GM23248 (cell line): ENCODE measurements around the gene YJEFN3. TPM values are rescaled to one million over a fixed set of nuclear protein-coding genes. Genes with fewer than 3 reads are reported as not detected.

Source experiments
- DNase-seq: peaks from one replicate; pipeline ENCODE4 v3.0.0-alpha.2; 2015
- H2AFZ ChIP-seq: fragments of 200-600 bp; sonication (generic); 2 replicates; pipeline ENCODE4 v1.6.1; 2016; ENCODE audit warnings: antibody characterized with exemption
- H3F3A ChIP-seq: fragments of 200-600 bp; sonication (generic); 2 replicates; pipeline ENCODE4 v1.6.1; 2016; ENCODE audit warnings: mild to moderate bottlenecking, antibody characterized with exemption, mixed run types; ENCODE audit not compliant: insufficient read depth
- H3K27ac ChIP-seq: fragments of 200-600 bp; sonication (generic); 2 replicates; pipeline ENCODE4 v1.5.1; 2016; ENCODE audit warnings: mild to moderate bottlenecking
- H3K27me3 ChIP-seq: fragments of 200-600 bp; sonication (generic); replicated peaks from 2 replicates; pipeline ENCODE4 v1.6.1; 2016; ENCODE audit warnings: mild to moderate bottlenecking; ENCODE audit not compliant: insufficient read depth
- H3K36me3 ChIP-seq: fragments of 200-600 bp; sonication (generic); 2 replicates; pipeline ENCODE4 v1.6.1; 2016; ENCODE audit warnings: low read depth, mild to moderate bottlenecking
- H3K4me1 ChIP-seq: fragments of 200-600 bp; sonication (generic); 2 replicates; pipeline ENCODE4 v1.6.1; 2016; ENCODE audit warnings: mild to moderate bottlenecking; ENCODE audit not compliant: insufficient read depth
- H3K4me2 ChIP-seq: fragments of 200-600 bp; sonication (generic); one replicate; pipeline ENCODE4 v1.6.1; 2016; ENCODE audit warnings: mild to moderate bottlenecking; ENCODE audit not compliant: unreplicated experiment
- H3K4me3 ChIP-seq: fragments of 200-600 bp; sonication (generic); 2 replicates; pipeline ENCODE4 v1.5.1; 2016; ENCODE audit warnings: mild to moderate bottlenecking
- H3K79me2 ChIP-seq: fragments of 200-600 bp; sonication (generic); 2 replicates; pipeline ENCODE4 v1.6.1; 2016; ENCODE audit warnings: mild to moderate bottlenecking; ENCODE audit not compliant: insufficient read depth
- H3K9ac ChIP-seq: fragments of 200-600 bp; sonication (generic); 2 replicates; pipeline ENCODE4 v1.6.1; 2016; ENCODE audit warnings: mild to moderate bottlenecking
- H3K9me2 ChIP-seq: fragments of 200-600 bp; sonication (generic); 2 replicates; pipeline ENCODE4 v1.6.1; 2016; ENCODE audit warnings: mixed run types, mild to moderate bottlenecking, moderate library complexity; ENCODE audit not compliant: insufficient read depth
- H3K9me3 ChIP-seq: fragments of 200-600 bp; sonication (generic); one replicate; pipeline ENCODE4 v1.6.1; 2017; ENCODE audit warnings: low read depth
- H4K20me1 ChIP-seq: fragments of 200-600 bp; sonication (generic); 2 replicates; pipeline ENCODE4 v1.6.0; 2016; ENCODE audit not compliant: insufficient read depth
- EZH2 ChIP-seq: fragments of 200-600 bp; sonication (generic); IDR thresholded peaks from 2 replicates; pipeline ENCODE4 v1.6.1; 2018; ENCODE audit warnings: antibody characterized with exemption, mild to moderate bottlenecking; ENCODE audit not compliant: insufficient read depth, poor library complexity, severe bottlenecking
- EZH2phosphoT487 ChIP-seq: fragments of 200-600 bp; sonication (generic); IDR thresholded peaks from 2 replicates; pipeline ENCODE4 v1.6.1; 2018; ENCODE audit warnings: antibody characterized with exemption, moderate library complexity, mild to moderate bottlenecking, low read depth; ENCODE audit not compliant: insufficient read depth
- WGBS, 2 experiments: methylation state at CpG; one replicate each; pipeline ENCODE4 v1.1.6; 2015 to 2017; ENCODE audit warnings: low lambda C conversion rate in 2 of 2, low coverage in 1 of 2; ENCODE audit errors: missing lambda C conversion rate in 2 of 2; 5-methylcytosine and 5-hydroxymethylcytosine counted together
- in situ Hi-C: fragments of 300-500 bp; cut with MboI; formaldehyde crosslinking; loops from 2 replicates; pipeline ENCODE4 v1.15.0; 2020
- polyA plus RNA-seq: library from polyadenylated mRNA; unstranded; fragments of >200 nt; fragmentation: Nextera tagmentation; extraction: Ambion mirVana; gene quantifications from 2 replicates; pipeline ENCODE4 v1.2.1, GENCODE V29; 2016
- total RNA-seq: library from RNA; depleted of rRNA; stranded (reverse); fragments of >200 nt; shearing (Covaris generic); gene quantifications from 2 replicates; pipeline ENCODE4 v1.2.3, GENCODE V29; 2014

YJEFN3 gene
- total and polyA plus RNA-seq, 2 experiments from 2014 or later = 2.4 TPM; not detected in 1

GRCh38 chr19:19543640-19544039 lies 14.9 kb downstream of the YJEFN3 start:
- H3K9me2 ChIP-seq = no peaks in the 10 kb centered on the region
- no peak overlapping the region for H3K4me3 ChIP-seq
- no peaks in the 10 kb centered on the region for H3F3A ChIP-seq
- no peaks in the 10 kb centered on the region for H3K4me1 ChIP-seq
- H3K4me2 ChIP-seq = no peak overlapping the region
- H3K79me2 ChIP-seq = no peaks in the 10 kb centered on the region
- no peak overlapping the region for H3K27ac ChIP-seq
- in situ Hi-C loops = loop anchor here (25.0 kb wide), 2 partner anchors 394 to 694 kb away; no protein-coding TSS in a partner anchor
- H3K27me3 ChIP-seq = no peaks in the 10 kb centered on the region
- 93 to 96% methylated on average over 19 of the region's 19 CpGs for WGBS, 2 experiments
- H2AFZ ChIP-seq = no peak overlapping the region
- TF ChIP-seq EZH2 = no peak
- no peak for TF ChIP-seq EZH2phosphoT487
- H3K36me3 ChIP-seq = no peaks in the 10 kb centered on the region
- no peak for DNase-seq
- H4K20me1 ChIP-seq = no peaks in the 10 kb centered on the region
- H3K9ac ChIP-seq = no peak overlapping the region
- no peaks in the 10 kb centered on the region for H3K9me3 ChIP-seq

- no peaks in the 10 kb centered on the region for H3K4me1 ChIP-seq
- no peaks in the 10 kb centered on the region for H4K20me1 ChIP-seq
- in situ Hi-C loops = loop anchor here (25.0 kb wide), 2 partner anchors 393 to 693 kb away; no protein-coding TSS in a partner anchor
- H3K9me2 ChIP-seq = no peaks in the 10 kb centered on the region
- H3K4me2 ChIP-seq = no peak overlapping the region
- H3K9me3 ChIP-seq = no peaks in the 10 kb centered on the region
- no peak overlapping the region for H3K9ac ChIP-seq
- DNase-seq = no peak
- no peak overlapping the region for H3K27ac ChIP-seq
- H3K27me3 ChIP-seq = no peaks in the 10 kb centered on the region
- H3K79me2 ChIP-seq = no peaks in the 10 kb centered on the region
- no peak overlapping the region for H2AFZ ChIP-seq
- no peaks in the 10 kb centered on the region for H3F3A ChIP-seq
- no peaks in the 10 kb centered on the region for H3K36me3 ChIP-seq
- TF ChIP-seq EZH2phosphoT487 = no peak
- TF ChIP-seq EZH2 = no peak
- no peak overlapping the region for H3K4me3 ChIP-seq
- WGBS, 2 experiments = 92 to 93% methylated on average over 40 to 75 of the region's 75 CpGs
These were observed 15.7 kb downstream of the YJEFN3 start for GRCh38 chr19:19544257-19544953.

- Histone ChIP-seq H3K9me2 (no peaks in the 10 kb centered on the region), H3F3A (no peaks in the 10 kb centered on the region), H3K4me3 (no peak overlapping the region), H4K20me1 (no peaks in the 10 kb centered on the region), H2AFZ (no peak overlapping the region), H3K4me2 (no peak overlapping the region), H3K79me2 (no peaks in the 10 kb centered on the region), H3K27me3 (no peaks in the 10 kb centered on the region), H3K9ac (no peak overlapping the region), H3K36me3 (no peaks in the 10 kb centered on the region), H3K9me3 (no peaks in the 10 kb centered on the region), H3K4me1 (no peaks in the 10 kb centered on the region), H3K27ac (no peak overlapping the region)
- 90 to 93% methylated on average over 41 to 52 of the region's 53 CpGs for WGBS, 2 experiments
- no peak for DNase-seq
- TF ChIP-seq EZH2 (no peak), EZH2phosphoT487 (no peak)
- in situ Hi-C loops = loop anchor here (25.0 kb wide), 2 partner anchors 392 to 692 kb away; no protein-coding TSS in a partner anchor
These were observed 16.4 kb downstream of the YJEFN3 start for GRCh38 chr19:19544954-19545591.

GRCh38 chr19:19545707-19546106 lies 17.0 kb downstream of the YJEFN3 start:
- H4K20me1 ChIP-seq = no peaks in the 10 kb centered on the region
- no peaks in the 10 kb centered on the region for H3K36me3 ChIP-seq
- no peak overlapping the region for H3K4me2 ChIP-seq
- no peaks in the 10 kb centered on the region for H3K27me3 ChIP-seq
- H3F3A ChIP-seq = no peaks in the 10 kb centered on the region
- no peak overlapping the region for H2AFZ ChIP-seq
- no peaks in the 10 kb centered on the region for H3K9me2 ChIP-seq
- WGBS, 2 experiments = 94 to 97% methylated on average over 11 to 15 of the region's 23 CpGs
- no peak overlapping the region for H3K27ac ChIP-seq
- TF ChIP-seq EZH2phosphoT487 (no peak), EZH2 (no peak)
- no peaks in the 10 kb centered on the region for H3K9me3 ChIP-seq
- DNase-seq = no peak
- no peaks in the 10 kb centered on the region for H3K79me2 ChIP-seq
- no peaks in the 10 kb centered on the region for H3K4me1 ChIP-seq
- H3K9ac ChIP-seq = no peak overlapping the region
- no peak overlapping the region for H3K4me3 ChIP-seq
- in situ Hi-C loops = loop anchor here (25.0 kb wide), 2 partner anchors 392 to 692 kb away; no protein-coding TSS in a partner anchor
